OCI-M2 (cell line): ENCODE results near the gene CATSPERZ.
A peak's percentile ranks its signal among the peaks of the same experiment; 100 is the strongest.
"Not testable (repeated sequence)": the region's sequence is repeated elsewhere in the genome, so short reads cannot be mapped to it uniquely, and the experiment has no call there.

Source experiments
- DNase-seq: peaks from one replicate; lab custom pipeline; 2025; ENCODE audit not compliant: unreplicated experiment; lab: John Stamatoyannopoulos, UW

The CATSPERZ gene

DNA sequence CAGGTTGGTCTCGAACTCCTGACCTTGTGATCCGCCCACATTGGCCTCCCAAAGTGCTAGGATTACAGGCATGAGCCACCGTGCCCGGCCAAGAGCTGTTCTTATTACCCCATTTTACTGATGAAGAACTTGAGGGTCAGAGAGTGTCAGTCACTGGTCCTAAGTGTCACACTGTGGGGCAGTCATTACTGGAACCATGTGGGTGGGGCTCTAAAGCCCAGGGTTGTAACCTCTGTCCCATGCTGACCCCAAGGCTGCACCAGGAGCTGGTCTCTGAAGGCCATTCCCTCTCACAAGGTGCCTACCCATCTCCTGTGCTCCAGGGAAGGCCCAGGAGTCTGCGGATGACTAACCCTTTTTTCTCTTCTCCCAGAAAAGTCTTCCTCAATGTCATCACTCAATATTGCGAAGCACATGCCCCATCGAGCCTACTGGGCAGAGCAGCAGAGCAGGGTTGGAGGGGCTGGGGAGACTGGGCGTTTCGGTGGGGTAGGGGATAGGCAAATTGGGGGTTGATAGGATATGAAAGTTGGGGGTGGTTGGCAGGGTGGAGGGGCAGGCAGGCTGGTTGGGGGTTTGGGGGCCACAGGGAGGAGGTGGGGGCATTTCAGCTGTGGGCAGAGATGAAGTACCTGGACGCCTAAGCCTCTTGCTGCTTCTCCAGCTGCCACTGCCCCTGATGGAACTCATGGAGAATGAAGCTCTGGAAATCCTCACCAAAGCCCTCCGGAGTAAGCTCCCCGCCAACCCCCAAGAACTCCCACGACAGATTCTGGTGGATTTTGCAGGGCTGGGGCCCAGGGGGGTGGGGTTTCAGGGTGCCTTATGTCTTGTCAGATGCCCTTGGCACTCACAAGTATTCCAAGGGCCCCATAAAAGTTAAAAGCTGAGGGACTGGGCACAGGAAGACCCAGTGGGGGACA lies 3.2 kb downstream of the CATSPERZ start:
- no peak for DNase-seq

DNA sequence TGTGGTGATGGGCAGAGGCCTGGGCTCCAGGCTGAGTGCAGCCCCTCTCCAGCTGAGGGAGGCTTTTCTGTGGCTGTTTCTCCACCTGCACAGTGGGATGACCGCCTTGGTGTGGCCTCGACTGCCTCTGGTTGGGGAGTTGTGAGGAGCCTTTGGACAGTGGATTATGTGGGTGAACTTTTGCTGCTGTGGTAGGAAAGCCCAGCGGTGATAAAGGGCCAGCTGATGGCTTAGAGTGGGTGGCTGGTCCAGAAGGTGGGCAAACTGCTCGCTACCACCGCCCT lies 3.8 kb downstream of the CATSPERZ start:
- DNase-seq, result no peak

DNA sequence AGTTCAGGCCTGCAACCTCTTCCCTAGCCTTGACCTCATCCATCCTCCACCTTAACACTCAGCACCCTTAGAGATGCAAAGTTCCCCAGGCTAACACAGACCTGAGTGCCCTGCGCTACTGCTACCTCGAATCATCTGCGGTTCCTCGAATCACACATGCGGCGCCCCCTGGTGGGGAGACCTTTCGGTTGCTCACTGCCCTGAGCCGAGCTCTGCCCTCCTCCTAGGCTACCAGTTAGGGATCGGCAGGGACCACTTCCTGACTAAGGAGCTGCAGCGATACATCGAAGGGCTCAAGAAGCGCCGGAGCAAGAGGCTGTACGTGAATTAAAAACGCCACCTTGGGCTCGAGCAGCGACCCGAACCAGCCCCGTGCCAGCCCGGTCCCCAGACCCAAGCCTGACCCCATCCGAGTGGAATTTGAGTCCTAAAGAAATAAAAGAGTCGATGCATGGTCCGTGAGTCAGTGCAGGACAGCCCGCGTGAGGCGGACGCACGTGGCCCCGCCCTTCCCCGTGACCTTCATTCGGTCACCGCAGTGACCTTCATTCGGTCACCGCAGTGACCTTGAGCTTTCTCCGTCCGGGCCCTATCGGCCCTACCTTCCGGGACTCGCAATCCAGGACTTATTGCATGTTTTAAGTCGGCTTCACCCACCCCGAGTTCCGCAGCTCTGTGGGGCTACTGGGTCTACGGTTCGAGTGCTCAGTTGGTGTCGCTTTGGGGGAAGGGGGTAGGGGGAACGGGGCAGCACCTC lies 4.3 kb downstream of the CATSPERZ start:
- peak; percentile 79 for DNase-seq

DNA sequence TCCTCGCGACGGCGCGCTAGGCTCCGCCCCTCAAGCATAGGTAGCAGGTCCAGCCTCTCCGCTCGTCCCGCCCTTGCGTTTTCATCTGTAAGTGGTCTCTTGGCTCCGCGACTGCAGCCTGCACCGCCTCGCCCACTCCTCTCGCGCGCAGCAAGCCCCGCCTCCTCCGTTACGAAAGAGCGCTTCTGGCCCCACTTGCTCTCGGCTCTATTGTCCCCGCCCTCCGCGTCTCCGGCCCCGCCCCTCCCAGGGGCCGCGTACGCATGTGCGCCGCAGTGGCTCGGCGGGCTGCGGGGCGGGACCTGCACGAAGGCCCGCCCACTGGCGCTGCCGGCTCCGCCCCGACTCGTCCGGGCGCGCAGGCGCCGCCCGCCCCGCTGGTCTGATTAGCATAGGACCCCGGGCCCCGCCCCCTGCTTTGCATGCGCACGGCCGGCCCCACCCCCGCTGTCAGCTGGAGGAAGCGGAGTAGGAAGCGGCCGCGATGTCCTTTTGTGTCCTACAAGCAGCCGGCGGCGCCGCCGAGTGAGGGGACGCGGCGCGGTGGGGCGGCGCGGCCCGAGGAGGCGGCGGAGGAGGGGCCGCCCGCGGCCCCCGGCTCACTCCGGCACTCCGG lies 5.0 kb downstream of the CATSPERZ start, which contains the start of gene ESRRA:
ESRRA (plus strand) TSS at position 450 of the 616 bp plus-strand sequence. CDS start 1,656 bp downstream, outside the sequence.
- DNase-seq, result peak; percentile 89

DNA sequence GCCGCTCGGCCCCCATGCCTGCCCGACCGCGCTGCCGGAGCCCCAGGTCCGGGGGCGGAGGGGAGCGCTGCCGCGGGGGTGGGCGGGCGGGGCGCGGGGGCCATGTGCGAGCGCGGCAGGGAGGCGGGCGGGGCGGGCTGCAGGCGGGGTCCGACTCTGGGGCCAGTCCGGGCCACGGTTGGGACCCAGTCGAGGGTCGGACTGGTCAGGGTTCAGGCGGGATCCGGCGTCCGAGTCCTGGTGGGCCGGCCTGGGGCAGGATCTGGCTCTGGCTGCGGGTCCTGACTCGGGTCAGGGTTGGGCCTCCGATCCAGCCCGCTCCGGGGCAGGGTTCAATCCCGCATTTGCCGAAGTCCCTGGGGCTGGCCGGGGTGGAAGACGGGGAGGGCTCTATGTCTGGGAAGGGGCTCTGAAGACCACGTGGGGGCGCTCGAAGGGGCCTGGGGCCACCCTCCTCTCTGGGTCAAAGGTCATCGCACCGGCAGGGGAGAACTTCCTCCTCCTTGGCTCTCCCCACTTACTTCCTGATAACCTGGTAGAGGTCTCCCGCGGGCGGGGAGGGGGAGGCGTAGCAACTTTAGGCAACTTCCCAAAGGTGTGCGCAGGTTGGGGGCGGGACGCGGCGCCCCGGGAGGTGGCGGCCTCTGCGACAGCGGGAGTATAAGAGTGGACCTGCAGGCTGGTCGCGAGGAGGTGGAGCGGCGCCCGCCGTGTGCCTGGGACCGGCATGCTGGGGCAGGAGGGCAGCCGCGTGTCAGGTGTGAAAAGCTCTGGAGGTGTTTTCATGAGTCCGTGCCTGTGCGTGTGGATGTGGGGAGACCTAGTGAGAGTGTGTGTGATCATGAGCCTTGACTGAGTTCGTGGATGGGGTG lies 5.8 kb downstream of the CATSPERZ start:
- peak; percentile 27 for DNase-seq

DNA sequence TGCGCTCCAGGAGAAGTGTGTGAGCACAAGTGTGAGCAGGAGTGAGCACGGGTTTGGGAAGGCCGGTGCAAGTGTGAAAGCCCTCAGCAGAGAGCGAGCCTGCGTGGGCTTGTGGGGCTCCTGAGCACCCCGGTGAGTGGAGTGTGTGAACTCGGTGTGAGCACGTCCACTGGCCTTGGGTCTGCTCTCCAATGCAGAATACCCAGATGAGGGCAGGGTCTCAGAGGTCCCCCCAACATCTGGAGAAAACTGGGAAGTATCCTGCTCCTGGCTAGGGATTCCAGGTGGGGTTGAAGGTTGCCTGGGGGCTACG lies 6.4 kb downstream of the CATSPERZ start:
- DNase-seq, result no peak

DNA sequence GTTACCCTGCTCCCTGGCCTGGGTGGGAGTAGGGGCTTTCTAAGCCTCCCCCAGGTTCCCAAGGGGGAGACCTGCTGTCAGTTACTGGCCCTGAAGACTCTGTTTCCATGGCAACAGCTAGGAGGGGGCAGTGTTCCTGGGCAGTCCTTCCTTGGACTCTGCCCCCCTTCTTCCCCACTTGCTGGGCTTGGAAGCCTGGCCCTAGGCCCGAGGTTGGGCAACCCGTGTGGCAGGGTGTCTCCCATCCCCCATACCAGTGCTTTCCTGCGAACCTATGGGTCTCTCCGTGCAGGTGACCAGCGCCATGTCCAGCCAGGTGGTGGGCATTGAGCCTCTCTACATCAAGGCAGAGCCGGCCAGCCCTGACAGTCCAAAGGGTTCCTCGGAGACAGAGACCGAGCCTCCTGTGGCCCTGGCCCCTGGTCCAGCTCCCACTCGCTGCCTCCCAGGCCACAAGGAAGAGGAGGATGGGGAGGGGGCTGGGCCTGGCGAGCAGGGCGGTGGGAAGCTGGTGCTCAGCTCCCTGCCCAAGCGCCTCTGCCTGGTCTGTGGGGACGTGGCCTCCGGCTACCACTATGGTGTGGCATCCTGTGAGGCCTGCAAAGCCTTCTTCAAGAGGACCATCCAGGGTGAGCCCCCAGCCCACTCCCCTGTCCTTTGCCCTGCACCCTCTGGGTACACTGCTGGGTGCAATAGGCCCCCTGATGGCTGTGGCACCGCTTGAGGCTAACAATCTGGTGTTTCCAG lies 6.9 kb downstream of the CATSPERZ start:
- no peak for DNase-seq

DNA sequence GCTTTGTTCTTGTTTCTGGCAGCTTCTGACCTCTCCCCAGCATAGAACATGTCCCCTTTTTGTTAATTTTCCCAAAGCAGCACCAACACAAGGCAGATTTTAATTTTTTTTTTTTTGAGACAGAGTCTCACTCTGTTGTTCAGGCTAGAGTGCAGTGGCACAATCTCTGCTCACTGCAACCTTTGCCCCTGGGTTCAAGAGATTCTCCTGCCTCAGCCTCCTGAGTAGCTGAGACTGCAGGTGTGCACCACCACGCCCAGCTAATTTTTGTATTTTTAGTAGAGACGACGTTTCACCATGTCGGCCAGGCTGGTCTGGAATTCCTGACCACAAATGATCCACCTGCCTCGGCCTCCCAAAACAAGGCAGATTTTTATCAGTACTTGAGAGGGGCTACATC lies 7.6 kb downstream of the CATSPERZ start:
- not testable (repeated sequence) for DNase-seq

DNA sequence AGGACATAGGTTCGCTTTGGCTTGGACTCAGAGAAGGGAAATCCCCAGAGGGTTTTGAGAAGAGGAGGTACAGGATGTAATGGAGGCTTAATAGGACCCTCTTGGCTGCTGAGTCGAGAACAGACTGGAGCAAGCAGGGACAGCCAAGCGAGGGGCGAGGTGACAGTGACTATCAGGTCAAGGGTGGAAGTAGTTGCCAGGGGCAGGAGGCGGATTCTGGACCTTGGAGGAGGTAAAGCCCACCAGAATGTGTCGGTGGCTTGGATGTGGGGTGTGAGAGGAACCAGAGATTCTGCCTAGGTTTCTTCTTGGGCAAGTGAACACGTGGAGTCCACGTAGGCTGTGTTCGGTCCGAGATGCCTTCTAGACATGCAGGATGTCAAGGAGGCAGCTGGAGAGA lies 12.8 kb downstream of the CATSPERZ start:
- DNase-seq, result no peak

DNA sequence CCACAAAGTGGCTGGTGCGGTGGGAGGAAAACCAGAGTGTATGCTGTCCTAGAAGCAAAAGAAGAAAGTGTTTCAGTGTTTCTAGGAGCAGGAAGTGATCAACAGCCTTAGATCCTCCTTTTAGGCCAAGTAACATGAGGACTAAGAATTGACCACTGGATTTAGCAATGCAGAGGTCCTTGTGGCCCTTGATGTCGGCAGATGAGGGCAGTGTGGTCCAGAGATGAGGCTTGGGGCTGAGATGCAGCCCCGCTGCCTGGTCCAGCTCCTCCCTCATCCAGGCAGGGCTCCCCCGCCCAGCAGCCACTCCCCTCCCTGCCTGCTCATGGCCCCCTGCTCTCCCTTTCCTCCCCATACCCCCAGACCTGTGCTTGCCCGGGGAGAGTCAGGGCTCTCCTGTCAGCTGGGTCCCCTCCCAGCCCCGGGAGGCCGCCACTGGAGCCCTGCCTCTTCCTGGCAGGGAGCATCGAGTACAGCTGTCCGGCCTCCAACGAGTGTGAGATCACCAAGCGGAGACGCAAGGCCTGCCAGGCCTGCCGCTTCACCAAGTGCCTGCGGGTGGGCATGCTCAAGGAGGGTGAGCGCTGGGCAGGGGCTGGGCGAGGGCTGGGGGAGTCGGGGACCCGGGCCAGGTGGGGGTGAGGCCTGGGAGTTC lies 13.5 kb downstream of the CATSPERZ start:
- DNase-seq, result no peak

DNA sequence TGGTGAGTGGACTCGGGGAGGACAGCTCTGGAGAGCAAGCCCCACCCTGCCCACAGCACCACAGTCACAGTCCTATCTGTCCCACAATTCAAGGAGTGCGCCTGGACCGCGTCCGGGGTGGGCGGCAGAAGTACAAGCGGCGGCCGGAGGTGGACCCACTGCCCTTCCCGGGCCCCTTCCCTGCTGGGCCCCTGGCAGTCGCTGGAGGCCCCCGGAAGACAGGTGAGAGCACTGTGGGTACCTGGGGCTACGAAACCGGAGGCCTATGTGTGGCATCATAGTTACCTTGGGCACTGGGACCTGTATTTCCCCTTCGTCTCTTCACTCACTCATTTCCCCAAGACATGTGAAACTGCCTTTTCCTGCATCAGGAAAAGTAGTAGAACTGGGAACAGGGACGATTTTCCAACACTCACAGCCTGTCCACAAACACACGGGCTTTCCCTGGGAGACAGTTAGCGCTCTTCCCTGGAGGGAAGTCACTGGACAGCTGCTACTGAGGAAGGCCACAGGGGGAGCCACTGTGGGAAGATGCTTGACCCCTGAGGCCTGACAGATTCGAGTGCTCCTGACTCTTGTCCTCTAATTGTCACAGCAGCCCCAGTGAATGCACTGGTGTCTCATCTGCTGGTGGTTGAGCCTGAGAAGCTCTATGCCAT lies 14.1 kb downstream of the CATSPERZ start:
- DNase-seq, result no peak

DNA sequence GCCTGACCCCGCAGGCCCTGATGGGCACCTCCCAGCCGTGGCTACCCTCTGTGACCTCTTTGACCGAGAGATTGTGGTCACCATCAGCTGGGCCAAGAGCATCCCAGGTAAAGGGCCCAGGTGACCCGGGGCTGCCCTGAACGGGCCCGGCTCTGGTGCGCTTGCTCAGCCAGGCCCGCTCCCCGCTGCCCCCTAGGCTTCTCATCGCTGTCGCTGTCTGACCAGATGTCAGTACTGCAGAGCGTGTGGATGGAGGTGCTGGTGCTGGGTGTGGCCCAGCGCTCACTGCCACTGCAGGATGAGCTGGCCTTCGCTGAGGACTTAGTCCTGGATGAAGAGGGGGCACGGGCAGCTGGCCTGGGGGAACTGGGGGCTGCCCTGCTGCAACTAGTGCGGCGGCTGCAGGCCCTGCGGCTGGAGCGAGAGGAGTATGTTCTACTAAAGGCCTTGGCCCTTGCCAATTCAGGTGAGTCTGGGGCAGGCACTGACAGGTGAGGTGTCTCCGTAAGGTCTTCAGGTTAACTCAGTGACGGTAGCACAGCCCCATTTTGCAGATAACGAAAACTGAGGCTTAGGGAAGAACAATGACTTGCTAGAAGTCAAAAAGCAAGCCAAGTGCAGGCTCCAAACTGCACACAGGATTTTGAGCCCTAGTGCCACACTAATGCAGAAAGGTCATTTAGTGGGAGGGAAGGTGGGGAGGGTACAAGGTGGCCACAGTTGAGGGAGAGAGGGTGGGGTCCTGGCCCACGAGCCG lies 14.8 kb downstream of the CATSPERZ start:
- DNase-seq, result no peak

DNA sequence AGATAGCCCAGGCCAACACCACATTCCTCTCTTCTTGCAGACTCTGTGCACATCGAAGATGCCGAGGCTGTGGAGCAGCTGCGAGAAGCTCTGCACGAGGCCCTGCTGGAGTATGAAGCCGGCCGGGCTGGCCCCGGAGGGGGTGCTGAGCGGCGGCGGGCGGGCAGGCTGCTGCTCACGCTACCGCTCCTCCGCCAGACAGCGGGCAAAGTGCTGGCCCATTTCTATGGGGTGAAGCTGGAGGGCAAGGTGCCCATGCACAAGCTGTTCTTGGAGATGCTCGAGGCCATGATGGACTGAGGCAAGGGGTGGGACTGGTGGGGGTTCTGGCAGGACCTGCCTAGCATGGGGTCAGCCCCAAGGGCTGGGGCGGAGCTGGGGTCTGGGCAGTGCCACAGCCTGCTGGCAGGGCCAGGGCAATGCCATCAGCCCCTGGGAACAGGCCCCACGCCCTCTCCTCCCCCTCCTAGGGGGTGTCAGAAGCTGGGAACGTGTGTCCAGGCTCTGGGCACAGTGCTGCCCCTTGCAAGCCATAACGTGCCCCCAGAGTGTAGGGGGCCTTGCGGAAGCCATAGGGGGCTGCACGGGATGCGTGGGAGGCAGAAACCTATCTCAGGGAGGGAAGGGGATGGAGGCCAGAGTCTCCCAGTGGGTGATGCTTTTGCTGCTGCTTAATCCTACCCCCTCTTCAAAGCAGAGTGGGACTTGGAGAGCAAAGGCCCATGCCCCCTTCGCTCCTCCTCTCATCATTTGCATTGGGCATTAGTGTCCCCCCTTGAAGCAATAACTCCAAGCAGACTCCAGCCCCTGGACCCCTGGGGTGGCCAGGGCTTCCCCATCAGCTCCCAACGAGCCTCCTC lies 15.7 kb downstream of the CATSPERZ start:
- DNase-seq, result not testable (repeated sequence)

DNA sequence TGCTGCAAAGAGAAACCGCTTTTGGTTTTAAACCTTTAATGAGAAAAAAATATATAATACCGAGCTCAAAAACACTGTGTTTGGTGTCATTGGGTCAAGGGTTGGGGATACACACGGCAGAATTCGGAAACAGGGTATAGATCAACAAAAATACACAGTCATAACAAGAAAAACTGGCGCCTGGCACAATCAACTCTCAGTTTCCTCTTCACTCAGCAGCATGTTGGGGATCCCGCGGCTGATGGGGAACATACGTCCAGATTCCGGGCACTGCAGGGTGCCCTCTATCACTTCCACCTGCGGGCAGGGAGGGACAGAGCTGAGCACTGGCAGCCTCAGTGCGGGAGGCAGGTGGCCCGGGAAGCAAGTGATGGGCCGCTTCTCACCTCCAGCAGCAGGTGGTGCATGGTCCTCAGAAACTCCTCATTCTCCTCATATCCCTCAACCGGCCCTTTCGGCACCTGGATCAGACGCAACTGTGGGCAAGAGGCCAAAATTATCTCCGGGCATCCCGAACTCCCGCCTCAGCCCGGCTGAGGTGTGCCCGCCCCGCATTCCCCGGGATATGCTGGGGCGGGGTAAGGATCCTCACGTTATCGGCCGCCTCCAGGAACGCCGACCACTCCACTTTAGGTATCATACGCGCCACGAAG lies 16.6 kb downstream of the CATSPERZ start:
- no peak for DNase-seq

DNA sequence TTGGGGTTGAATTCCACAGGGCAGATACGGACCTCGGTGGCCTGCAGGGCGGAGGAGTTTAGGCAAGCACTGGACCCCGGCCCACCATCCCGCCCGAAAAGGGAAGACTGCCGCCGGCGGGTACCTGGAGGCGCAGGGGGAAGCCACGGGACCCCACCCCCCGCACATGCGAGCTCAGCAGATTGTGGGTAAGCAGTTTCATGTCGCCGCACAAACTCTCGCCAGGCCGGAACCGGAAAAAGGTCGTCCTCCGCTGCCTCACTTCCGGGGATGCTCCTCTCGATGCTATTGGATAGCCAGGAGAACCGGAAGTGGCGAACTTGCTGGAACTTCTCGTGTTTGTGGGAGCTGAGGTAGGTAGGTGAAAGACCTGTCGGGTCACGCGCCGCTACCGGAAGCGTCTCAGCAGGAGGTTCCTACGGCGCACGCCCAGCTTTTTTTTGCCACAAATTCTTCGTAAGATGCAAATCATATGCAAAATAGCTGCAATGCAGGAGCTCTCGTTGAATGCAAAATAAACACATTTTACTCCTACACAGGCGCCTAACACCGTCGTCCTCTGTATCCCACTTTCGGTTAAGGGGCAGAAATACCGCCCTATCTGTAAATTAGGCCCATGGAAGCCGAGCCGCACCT lies 17.3 kb downstream of the CATSPERZ start, which contains the start of gene TRMT112:
TRMT112 (minus strand) TSS at position 235 of the 636 bp plus-strand sequence; CDS start at position 202, 33 bp downstream.
- peak; percentile 76 for DNase-seq

DNA sequence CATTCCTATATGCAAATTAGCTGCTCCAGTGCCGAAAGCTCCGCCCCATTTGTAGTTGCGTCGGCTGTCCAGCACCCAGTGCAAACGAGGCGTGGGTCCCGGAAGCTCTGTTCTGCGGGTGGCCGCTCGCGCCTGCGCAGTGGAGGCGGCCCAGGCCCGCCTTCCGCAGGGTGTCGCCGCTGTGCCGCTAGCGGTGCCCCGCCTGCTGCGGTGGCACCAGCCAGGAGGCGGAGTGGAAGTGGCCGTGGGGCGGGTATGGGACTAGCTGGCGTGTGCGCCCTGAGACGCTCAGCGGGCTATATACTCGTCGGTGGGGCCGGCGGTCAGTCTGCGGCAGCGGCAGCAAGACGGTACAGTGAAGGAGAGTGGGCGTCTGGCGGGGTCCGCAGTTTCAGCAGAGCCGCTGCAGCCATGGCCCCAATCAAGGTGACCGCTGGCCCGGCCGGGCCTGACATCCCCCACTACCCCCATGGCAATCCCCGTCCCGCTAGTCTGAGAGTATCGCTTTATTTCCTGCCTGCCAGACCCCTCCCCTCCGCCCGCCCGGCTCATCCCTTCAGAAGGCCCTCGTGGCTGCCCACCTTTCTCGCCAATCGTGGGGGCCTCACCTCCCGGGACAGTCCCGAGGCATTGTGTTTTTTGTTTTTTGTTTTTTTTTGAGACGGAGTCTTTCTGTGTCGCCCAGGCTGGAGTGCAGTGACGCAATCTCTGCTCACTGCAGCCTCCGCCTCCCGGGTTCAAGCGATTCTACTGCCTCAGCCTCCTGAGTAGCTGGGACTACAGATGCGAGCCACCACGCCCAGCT lies 18.0 kb downstream of the CATSPERZ start, which contains the start of gene PRDX5:
PRDX5 (plus strand) TSS at position 161 of the 805 bp plus-strand sequence; CDS start at position 256, 95 bp downstream.
- peak; percentile 57 for DNase-seq
